HEK293 (cell line): Measurements from ENCODE around the gene CLK2.

Experiments used
- CTCF ChIA-PET: fragments of 350-600 bp; formaldehyde crosslinking; extraction: SDS; loops from one replicate; lab custom pipeline; 2021; ENCODE audit warnings: antibody characterized with exemption; lab: Yijun Ruan, JAX
- POLR2A ChIA-PET: fragments of 300-600 bp; formaldehyde crosslinking; extraction: SDS; loops from one replicate; lab custom pipeline; 2020; ENCODE audit warnings: antibody characterized with exemption, inconsistent platforms; lab: Yijun Ruan, JAX
- H3K27ac ChIP-seq: fragments of 200-500 bp; sonication (Bioruptor generic); 2 replicates; pipeline ENCODE4 v1.5.1; 2014; ENCODE audit warnings: low read depth, low read length, control low read depth, inconsistent platforms; ENCODE audit errors: extremely low read depth
- H3K36me3 ChIP-seq, 2 experiments: fragments of 200-500 bp in 1 of 2; sonication (Bioruptor generic) in 1 of 2; 1 replicate in 1 of 2; 2 replicates in 1 of 2; pipeline ENCODE4 v1.5.1; 2014 to 2017; ENCODE audit warnings: inconsistent platforms in 2 of 2, low read length in 2 of 2; ENCODE audit not compliant: control insufficient read depth in 2 of 2, insufficient read depth in 1 of 2
- H3K4me1 ChIP-seq: fragments of 200-500 bp; sonication (Bioruptor generic); 2 replicates; pipeline ENCODE4 v1.5.1; 2014; ENCODE audit warnings: mild to moderate bottlenecking, low read length, inconsistent platforms; ENCODE audit not compliant: control insufficient read depth, insufficient read depth
- H3K4me3 ChIP-seq: 2 replicates; pipeline ENCODE4 v1.5.1; 2011; ENCODE audit warnings: low read depth, mild to moderate bottlenecking, control low read depth, low read length, moderate library complexity
- H3K9me3 ChIP-seq: fragments of 200-500 bp; sonication (Bioruptor generic); 2 replicates; pipeline ENCODE4 v1.5.1; 2014; ENCODE audit warnings: low read depth, low read length, inconsistent platforms; ENCODE audit not compliant: control insufficient read depth, insufficient read depth
- BCL6B ChIP-seq: fragments of 450-650 bp; formaldehyde crosslinking; IDR thresholded peaks from 2 replicates; pipeline ENCODE4 v1.5.1; 2017; ENCODE audit warnings: missing biosample characterization, missing genetic modification characterization
- GLIS2 ChIP-seq: fragments of 450-650 bp; formaldehyde crosslinking; IDR thresholded peaks from 2 replicates; pipeline ENCODE4 v1.5.1; 2016; ENCODE audit warnings: missing biosample characterization, missing genetic modification characterization
- HOXD13 ChIP-seq: sonication (generic); formaldehyde crosslinking; IDR thresholded peaks from 2 replicates; pipeline ENCODE4 v1.8.0; 2022; ENCODE audit warnings: missing genetic modification reagents, borderline replicate concordance
- KLF7 ChIP-seq: fragments of 450-650 bp; formaldehyde crosslinking; IDR thresholded peaks from 2 replicates; pipeline ENCODE4 v1.5.1; 2016; ENCODE audit warnings: missing biosample characterization, missing genetic modification characterization, borderline replicate concordance
- KLF8 ChIP-seq: fragments of 450-650 bp; formaldehyde crosslinking; IDR thresholded peaks from 2 replicates; pipeline ENCODE4 v1.5.1; 2016; ENCODE audit warnings: missing biosample characterization, missing genetic modification characterization
- KLF9 ChIP-seq: fragments of 450-650 bp; formaldehyde crosslinking; IDR thresholded peaks from 2 replicates; pipeline ENCODE4 v1.5.1; 2016; ENCODE audit warnings: missing biosample characterization, missing genetic modification characterization, low read depth
- PATZ1 ChIP-seq: fragments of 450-650 bp; formaldehyde crosslinking; IDR thresholded peaks from 2 replicates; pipeline ENCODE4 v1.5.1; 2016; ENCODE audit warnings: missing biosample characterization, missing genetic modification characterization
- PRDM6 ChIP-seq: fragments of 450-650 bp; formaldehyde crosslinking; IDR thresholded peaks from 2 replicates; pipeline ENCODE4 v1.5.1; 2017; ENCODE audit warnings: missing biosample characterization, missing genetic modification characterization
- ZBTB20 ChIP-seq: fragments of 450-650 bp; formaldehyde crosslinking; IDR thresholded peaks from 2 replicates; pipeline ENCODE4 v1.5.1; 2016; ENCODE audit warnings: missing biosample characterization, missing genetic modification characterization
- ZIC2 ChIP-seq: fragments of 450-650 bp; formaldehyde crosslinking; IDR thresholded peaks from 2 replicates; pipeline ENCODE4 v1.5.1; 2016; ENCODE audit warnings: missing biosample characterization, missing genetic modification characterization
- ZNF148 ChIP-seq: fragments of 450-650 bp; formaldehyde crosslinking; IDR thresholded peaks from 2 replicates; pipeline ENCODE4 v1.5.0; 2017; ENCODE audit warnings: missing biosample characterization, missing genetic modification characterization, borderline replicate concordance
- ZNF169 ChIP-seq: fragments of 450-650 bp; formaldehyde crosslinking; IDR thresholded peaks from 2 replicates; pipeline ENCODE4 v1.5.1; 2016; ENCODE audit warnings: missing biosample characterization, missing genetic modification characterization
- ZNF175 ChIP-seq: fragments of 450-650 bp; formaldehyde crosslinking; IDR thresholded peaks from 2 replicates; pipeline ENCODE4 v1.5.1; 2016; ENCODE audit warnings: missing biosample characterization, missing genetic modification characterization
- ZNF184 ChIP-seq: fragments of 450-650 bp; IDR thresholded peaks from 2 replicates; pipeline ENCODE4 v1.5.1; 2018; ENCODE audit warnings: missing biosample characterization, mild to moderate bottlenecking, missing genetic modification characterization
- ZNF221 ChIP-seq: fragments of 450-650 bp; formaldehyde crosslinking; IDR thresholded peaks from 2 replicates; pipeline ENCODE4 v1.5.1; 2017; ENCODE audit warnings: missing biosample characterization, missing genetic modification characterization, borderline replicate concordance
- ZNF248 ChIP-seq: fragments of 450-650 bp; formaldehyde crosslinking; IDR thresholded peaks from 2 replicates; pipeline ENCODE4 v1.5.1; 2017; ENCODE audit warnings: missing biosample characterization, missing genetic modification characterization
- ZNF311 ChIP-seq: fragments of 450-650 bp; formaldehyde crosslinking; IDR thresholded peaks from 2 replicates; pipeline ENCODE4 v1.5.1; 2017; ENCODE audit warnings: missing biosample characterization, missing genetic modification characterization, borderline replicate concordance
- ZNF394 ChIP-seq: fragments of 450-650 bp; formaldehyde crosslinking; IDR thresholded peaks from 2 replicates; pipeline ENCODE4 v1.5.1; 2016; ENCODE audit warnings: missing biosample characterization, missing genetic modification characterization, mild to moderate bottlenecking, moderate library complexity, borderline replicate concordance
- ZNF488 ChIP-seq: fragments of 450-650 bp; formaldehyde crosslinking; IDR thresholded peaks from 2 replicates; pipeline ENCODE4 v1.5.1; 2016; ENCODE audit warnings: missing biosample characterization, missing genetic modification characterization
- ZNF514 ChIP-seq: fragments of 450-650 bp; formaldehyde crosslinking; IDR thresholded peaks from 2 replicates; pipeline ENCODE4 v1.5.1; 2016; ENCODE audit warnings: missing biosample characterization, missing genetic modification characterization
- ZNF530 ChIP-seq: fragments of 450-650 bp; formaldehyde crosslinking; IDR thresholded peaks from 2 replicates; pipeline ENCODE4 v1.5.1; 2016; ENCODE audit warnings: low read depth, missing biosample characterization, missing genetic modification characterization
- ZNF561 ChIP-seq: fragments of 450-650 bp; IDR thresholded peaks from 2 replicates; pipeline ENCODE4 v1.5.1; 2018; ENCODE audit warnings: missing biosample characterization, missing genetic modification characterization, borderline replicate concordance
- ZNF571 ChIP-seq: fragments of 450-650 bp; formaldehyde crosslinking; IDR thresholded peaks from 2 replicates; pipeline ENCODE4 v1.5.0; 2017; ENCODE audit warnings: missing biosample characterization, missing genetic modification characterization
- ZNF596 ChIP-seq: fragments of 450-650 bp; IDR thresholded peaks from 2 replicates; pipeline ENCODE4 v1.5.0; 2018; ENCODE audit warnings: missing biosample characterization, mild to moderate bottlenecking, missing genetic modification characterization, moderate library complexity
- ZNF600 ChIP-seq: fragments of 450-650 bp; formaldehyde crosslinking; IDR thresholded peaks from 2 replicates; pipeline ENCODE4 v1.5.1; 2016; ENCODE audit warnings: missing biosample characterization, missing genetic modification characterization
- ZNF624 ChIP-seq: fragments of 450-650 bp; formaldehyde crosslinking; IDR thresholded peaks from 2 replicates; pipeline ENCODE4 v1.5.1; 2017; ENCODE audit warnings: missing biosample characterization, missing genetic modification characterization
- TF ChIP-seq, protein P1 (sequence below): fragments of 450-650 bp; IDR thresholded peaks from 2 replicates; pipeline ENCODE4 v1.5.1; 2018; ENCODE audit warnings: missing biosample characterization, mild to moderate bottlenecking, missing genetic modification characterization

CLK2 gene

GRCh38 chr1:155227261-155228095 is 45.8 kb downstream of the CLK2 start:
- H3K4me1 ChIP-seq: peaks cover 3% of the 10 kb centered on the region
- ChIA-PET CTCF (interaction anchor here (0.6 to 2.1 kb wide), 19 partner anchors 9 to 687 kb away, joined by 3 to 25 read pairs (median 4); partner anchors contain the start of genes KRTCAP2, MTX1 and THBS3), POLR2A (interaction anchor here (0.9 to 2.0 kb wide), 8 partner anchors 14 to 52 kb away, joined by 3 to 8 read pairs (median 4); partner anchors contain the start of genes SCAMP3 and THBS3)
- no peaks in the 10 kb centered on the region for H3K9me3 ChIP-seq
- H3K4me3 ChIP-seq: peak overlapping the region; percentile 53
- H3K36me3 ChIP-seq: no peaks in the 10 kb centered on the region
- peak overlapping the region; percentile 76 for H3K27ac ChIP-seq
- peak; percentile 55; the same call in 1 of the 2 replicates for TF ChIP-seq KLF8 (tag by site-specific recombination)
- no peak for TF ChIP-seq ZNF600 (tag by site-specific recombination)
- no peak for TF ChIP-seq ZNF221 (tag by site-specific recombination)
- peak; percentile 54 for TF ChIP-seq KLF9
- 0 out of 2 replicates have a peak, but pooled peaks have one; percentile 23 for TF ChIP-seq KLF7 (tag by site-specific recombination)
- no peak for TF ChIP-seq ZNF530 (tag by site-specific recombination)
- TF ChIP-seq ZNF514 (tag by site-specific recombination): no peak
- no peak for TF ChIP-seq ZNF169 (tag by site-specific recombination)
- TF ChIP-seq ZNF311: no peak
- no peak for TF ChIP-seq ZNF624 (tag by site-specific recombination)
- TF ChIP-seq HOXD13 (CRISPR knock-in tag): no peak
- TF ChIP-seq ZNF248: no peak
- peak; percentile 88 for TF ChIP-seq GLIS2
- TF ChIP-seq PRDM6: no peak
- TF ChIP-seq BCL6B (tag by site-specific recombination): no peak
- TF ChIP-seq ZNF571: no peak
- TF ChIP-seq ZNF394 (tag by site-specific recombination): 0 out of 2 replicates have a peak, but pooled peaks have one; percentile 9
- no peak for TF ChIP-seq ZNF561 (tag by site-specific recombination)
- peak; percentile 98 for TF ChIP-seq PATZ1 (tag by site-specific recombination)
- no peak for TF ChIP-seq ZNF175 (tag by site-specific recombination)
- no peak for TF ChIP-seq ZNF148 (tag by site-specific recombination)
- TF ChIP-seq, protein P1, sequence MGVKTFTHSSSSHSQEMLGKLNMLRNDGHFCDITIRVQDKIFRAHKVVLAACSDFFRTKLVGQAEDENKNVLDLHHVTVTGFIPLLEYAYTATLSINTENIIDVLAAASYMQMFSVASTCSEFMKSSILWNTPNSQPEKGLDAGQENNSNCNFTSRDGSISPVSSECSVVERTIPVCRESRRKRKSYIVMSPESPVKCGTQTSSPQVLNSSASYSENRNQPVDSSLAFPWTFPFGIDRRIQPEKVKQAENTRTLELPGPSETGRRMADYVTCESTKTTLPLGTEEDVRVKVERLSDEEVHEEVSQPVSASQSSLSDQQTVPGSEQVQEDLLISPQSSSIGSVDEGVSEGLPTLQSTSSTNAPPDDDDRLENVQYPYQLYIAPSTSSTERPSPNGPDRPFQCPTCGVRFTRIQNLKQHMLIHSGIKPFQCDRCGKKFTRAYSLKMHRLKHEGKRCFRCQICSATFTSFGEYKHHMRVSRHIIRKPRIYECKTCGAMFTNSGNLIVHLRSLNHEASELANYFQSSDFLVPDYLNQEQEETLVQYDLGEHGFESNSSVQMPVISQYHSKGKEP (tag by site-specific recombination): 0 out of 2 replicates have a peak, but pooled peaks have one; percentile 22
- TF ChIP-seq ZIC2 (tag by site-specific recombination): peak; percentile 55
- no peak for TF ChIP-seq ZNF184 (tag by site-specific recombination)
- no peak for TF ChIP-seq ZNF488
- peak; percentile 85 for TF ChIP-seq ZBTB20 (tag by site-specific recombination)
- no peak for TF ChIP-seq ZNF596 (tag by site-specific recombination)
